ENCODE measurements around the gene GADL1.

GRCh38 chr3:30768703-30769550, 125.5 kb downstream of the GADL1 start:
- TF ChIP-seq CTCF (IDR thresholded peaks at IDR 0.05) = peak; percentile 68 to 89 (median 78)
- no peak for TF ChIP-seq POLR2A (IDR thresholded peaks at IDR 0.05)

Measured in adrenal gland (tissue), 5 donors.